CD4-positive, alpha-beta T cell (primary cell): Measurements from ENCODE around the gene FRMD3. TPM values are rescaled to one million over a fixed set of nuclear protein-coding genes. Genes with fewer than 3 reads are reported as not detected.

Source experiments
- ATAC-seq: fragments of 200-7000 bp; cut with Tn5 transposase; one replicate; pipeline ENCODE4 v1.10.0; 2022; ENCODE audit warnings: mild to moderate bottlenecking; ENCODE audit not compliant: poor library complexity
- CTCF ChIA-PET: fragments of 350-600 bp; sonication (Branson Sonifier 250); formaldehyde crosslinking; loops from one replicate; lab custom pipeline; 2021; ENCODE audit warnings: antibody characterized with exemption, inconsistent platforms; lab: Charles Lee
- POLR2A ChIA-PET: fragments of 350-600 bp; sonication (Branson Sonifier 250); formaldehyde crosslinking; loops from one replicate; lab custom pipeline; 2021; ENCODE audit warnings: antibody characterized with exemption, inconsistent platforms; lab: Charles Lee
- DNase-seq, 14 experiments: peaks; one replicate each; pipeline ENCODE4 v3.0.0-alpha.2; 2013 to 2020; ENCODE audit warnings: mixed read lengths in 2 of 14
- H3K27ac ChIP-seq, 2 donors: one replicate each; pipeline versions ENCODE4 v1.5.1 to v1.7.0; 2013; ENCODE audit warnings: low read length in 2 of 2, low read depth in 1 of 2, mild to moderate bottlenecking in 1 of 2
- H3K27me3 ChIP-seq, 2 experiments: 1 replicate in 1 of 2; 2 replicates in 1 of 2; pipeline versions ENCODE4 v1.6.1 to v1.7.0; 2013; ENCODE audit warnings: low read length in 2 of 2, control low read depth in 1 of 2, mild to moderate bottlenecking in 1 of 2, moderate library complexity in 1 of 2; ENCODE audit not compliant: insufficient read depth in 2 of 2, control insufficient read depth in 1 of 2
- H3K36me3 ChIP-seq: one replicate; pipeline ENCODE4 v1.6.1; 2013; ENCODE audit warnings: low read length, control low read depth; ENCODE audit not compliant: insufficient read depth
- H3K4me1 ChIP-seq: one replicate; pipeline ENCODE4 v1.6.1; 2013; ENCODE audit warnings: low read length, control low read depth; ENCODE audit not compliant: insufficient read depth
- H3K4me3 ChIP-seq: one replicate; pipeline ENCODE4 v1.5.1; 2013; ENCODE audit warnings: mild to moderate bottlenecking, low read length, moderate library complexity
- H3K9me3 ChIP-seq, 2 experiments: 1 replicate in 1 of 2; 2 replicates in 1 of 2; pipeline versions ENCODE4 v1.6.1 to v1.7.0; 2013; ENCODE audit warnings: low read length in 2 of 2, mild to moderate bottlenecking in 2 of 2, control low read depth in 1 of 2, moderate library complexity in 1 of 2; ENCODE audit not compliant: control insufficient read depth in 1 of 2, insufficient read depth in 1 of 2
- H3K27ac Mint-ChIP-seq: one replicate; pipeline ENCODE4 v1.8.0; 2020; ENCODE audit warnings: mixed read lengths
- H3K27me3 Mint-ChIP-seq: one replicate; pipeline ENCODE4 v1.8.0; 2021; ENCODE audit warnings: mixed read lengths
- H3K36me3 Mint-ChIP-seq: one replicate; pipeline ENCODE4 v1.8.0; 2021; ENCODE audit warnings: low read depth, mixed read lengths
- H3K4me1 Mint-ChIP-seq: one replicate; pipeline ENCODE4 v1.8.0; 2021; ENCODE audit warnings: low read depth, mixed read lengths
- H3K4me3 Mint-ChIP-seq: one replicate; pipeline ENCODE4 v1.8.0; 2020; ENCODE audit warnings: mild to moderate bottlenecking, mixed read lengths
- H3K9me3 Mint-ChIP-seq: one replicate; pipeline ENCODE4 v1.8.0; 2020; ENCODE audit warnings: mixed read lengths
- intact Hi-C, 2 experiments: fragments of 100-400 bp; cut with DNase I in 1 of 2; cut with micrococcal nuclease in 1 of 2; formaldehyde crosslinking; loops; one replicate each; pipeline versions ENCODE4 v1.15.1 to v1.9.0; 2023 to 2025; cut with DNase I, micrococcal nuclease
- total RNA-seq, 174 experiments: library from RNA in 2 of 174; stranded (reverse) in 2 of 174; gene quantifications; one replicate each; pipeline ENCODE4 v1.2.3 and lab custom pipeline; 2021 to 2026
- TF ChIP-seq, protein P1 (sequence below): fragments of 200-600 bp; IDR thresholded peaks from one replicate; pipeline ENCODE4 v1.8.0; 2022; ENCODE audit warnings: antibody characterized with exemption, mild to moderate bottlenecking

Gene FRMD3
- total RNA-seq, 2 experiments from 2014 or later: 0.53 to 1.0 TPM

DNA sequence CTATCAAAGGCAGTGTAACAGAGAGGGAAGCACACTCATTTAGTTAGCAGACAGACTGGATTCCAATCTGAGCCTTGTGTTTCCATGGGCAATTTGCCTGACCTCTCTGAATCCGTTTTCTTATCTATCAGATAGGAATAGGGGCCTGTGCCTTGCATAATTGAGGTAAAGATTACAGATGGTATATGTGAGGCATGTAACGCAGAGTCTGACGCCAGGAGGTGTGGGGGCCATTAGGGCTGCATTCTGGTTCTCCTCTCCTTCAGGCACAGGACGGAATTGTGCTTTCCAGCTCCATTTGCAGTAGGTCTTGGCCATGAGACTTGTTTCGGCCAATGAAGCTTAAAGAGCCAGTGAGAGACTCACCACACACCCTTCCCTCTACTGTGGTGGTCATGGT, 97.6 kb downstream of the FRMD3 start:
- no peak overlapping the region for H3K27ac Mint-ChIP-seq
- CTCF ChIA-PET: no interaction called here
- H3K4me1 Mint-ChIP-seq: no peaks in the 10 kb centered on the region
- TF ChIP-seq, protein P1, sequence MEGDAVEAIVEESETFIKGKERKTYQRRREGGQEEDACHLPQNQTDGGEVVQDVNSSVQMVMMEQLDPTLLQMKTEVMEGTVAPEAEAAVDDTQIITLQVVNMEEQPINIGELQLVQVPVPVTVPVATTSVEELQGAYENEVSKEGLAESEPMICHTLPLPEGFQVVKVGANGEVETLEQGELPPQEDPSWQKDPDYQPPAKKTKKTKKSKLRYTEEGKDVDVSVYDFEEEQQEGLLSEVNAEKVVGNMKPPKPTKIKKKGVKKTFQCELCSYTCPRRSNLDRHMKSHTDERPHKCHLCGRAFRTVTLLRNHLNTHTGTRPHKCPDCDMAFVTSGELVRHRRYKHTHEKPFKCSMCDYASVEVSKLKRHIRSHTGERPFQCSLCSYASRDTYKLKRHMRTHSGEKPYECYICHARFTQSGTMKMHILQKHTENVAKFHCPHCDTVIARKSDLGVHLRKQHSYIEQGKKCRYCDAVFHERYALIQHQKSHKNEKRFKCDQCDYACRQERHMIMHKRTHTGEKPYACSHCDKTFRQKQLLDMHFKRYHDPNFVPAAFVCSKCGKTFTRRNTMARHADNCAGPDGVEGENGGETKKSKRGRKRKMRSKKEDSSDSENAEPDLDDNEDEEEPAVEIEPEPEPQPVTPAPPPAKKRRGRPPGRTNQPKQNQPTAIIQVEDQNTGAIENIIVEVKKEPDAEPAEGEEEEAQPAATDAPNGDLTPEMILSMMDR: no peak
- DNase-seq: no peak
- no peak for ATAC-seq
- Histone ChIP-seq H3K27me3 (no peaks in the 10 kb centered on the region), H3K27ac (no peak overlapping the region), H3K4me1 (no peaks in the 10 kb centered on the region), H3K36me3 (no peaks in the 10 kb centered on the region), H3K9me3 (no peaks in the 10 kb centered on the region), H3K4me3 (no peak overlapping the region)
- no peaks in the 10 kb centered on the region for H3K36me3 Mint-ChIP-seq
- no peak overlapping the region for H3K4me3 Mint-ChIP-seq
- no peaks in the 10 kb centered on the region for H3K27me3 Mint-ChIP-seq
- POLR2A ChIA-PET: no interaction called here
- intact Hi-C loops: no loop called here
- no peaks in the 10 kb centered on the region for H3K9me3 Mint-ChIP-seq

- H3K4me3 ChIP-seq: no peak overlapping the region
- intact Hi-C loops: no loop called here
- TF ChIP-seq, protein P1: no peak
- Mint-ChIP-seq H3K27ac (no peak overlapping the region), H3K9me3 (no peaks in the 10 kb centered on the region), H3K4me3 (no peak overlapping the region), H3K27me3 (no peaks in the 10 kb centered on the region), H3K36me3 (no peaks in the 10 kb centered on the region), H3K4me1 (no peaks in the 10 kb centered on the region)
- H3K36me3 ChIP-seq: no peaks in the 10 kb centered on the region
- ChIA-PET POLR2A (no interaction called here), CTCF (no interaction called here)
- no peak overlapping the region for H3K27ac ChIP-seq
- H3K4me1 ChIP-seq: no peaks in the 10 kb centered on the region
- no peaks in the 10 kb centered on the region for H3K27me3 ChIP-seq
- DNase-seq: no peak
- no peak for ATAC-seq
- no peaks in the 10 kb centered on the region for H3K9me3 ChIP-seq
Observed at GRCh38 chr9:83435301-83435700, 102.9 kb downstream of the FRMD3 start.

GRCh38 chr9:83434254-83434653, 103.9 kb downstream of the FRMD3 start:
- ChIA-PET POLR2A (no interaction called here), CTCF (no interaction called here)
- Mint-ChIP-seq H3K27ac (no peak overlapping the region), H3K9me3 (no peaks in the 10 kb centered on the region), H3K27me3 (no peaks in the 10 kb centered on the region), H3K36me3 (no peaks in the 10 kb centered on the region), H3K4me3 (no peak overlapping the region), H3K4me1 (no peaks in the 10 kb centered on the region)
- Histone ChIP-seq H3K36me3 (no peaks in the 10 kb centered on the region), H3K4me1 (no peaks in the 10 kb centered on the region), H3K27me3 (no peaks in the 10 kb centered on the region), H3K4me3 (no peak overlapping the region), H3K9me3 (no peaks in the 10 kb centered on the region), H3K27ac (no peak overlapping the region)
- no peak for ATAC-seq
- DNase-seq: no peak
- TF ChIP-seq, protein P1: no peak
- intact Hi-C loops: no loop called here
